ENCODE measurements around the gene FAM222B. TPM values are rescaled to one million over a fixed set of nuclear protein-coding genes. Genes with fewer than 3 reads are reported as not detected.
"Not testable (repeated sequence)": the region's sequence is repeated elsewhere in the genome, so short reads cannot be mapped to it uniquely, and the experiment has no call there.

FAM222B gene
- total RNA-seq, 1 experiment from 2014 or later: 11.9 TPM

- no peak for DNase-seq (ENCODE audit: low read depth)
These were observed 112.7 kb downstream of the FAM222B start for GRCh38 chr17:28729950-28730330.

GRCh38 chr17:28728364-28729200, 114.0 kb downstream of the FAM222B start, which contains the start of gene NEK8:
NEK8 (plus strand) TSS chr17:28728788; CDS start chr17:28728814, 26 bp downstream.
- DNase-seq (ENCODE audit: low read depth): peak; percentile 91

- peak; percentile 95 for DNase-seq (ENCODE audit: low read depth)
These were observed 115.7 kb downstream of the FAM222B start for GRCh38 chr17:28726627-28727491.

GRCh38 chr17:28726226-28726626, 116.4 kb downstream of the FAM222B start, which contains the start of gene TLCD1:
TLCD1 (minus strand) TSS chr17:28726233; CDS start chr17:28726097, 136 bp downstream.
- peak; percentile 69 for DNase-seq (ENCODE audit: low read depth)

- DNase-seq (ENCODE audit: low read depth): peak; percentile 89
These were observed 116.8 kb downstream of the FAM222B start for GRCh38 chr17:28725660-28726225.

- DNase-seq (ENCODE audit: low read depth): peak; percentile 79
These were observed 117.4 kb downstream of the FAM222B start for GRCh38 chr17:28725166-28725659.

- no peak for DNase-seq (ENCODE audit: low read depth)
These were observed 118.0 kb downstream of the FAM222B start for GRCh38 chr17:28724500-28725165.

- DNase-seq (ENCODE audit: low read depth): not testable (repeated sequence)
These were observed 118.6 kb downstream of the FAM222B start for GRCh38 chr17:28723836-28724499.

GRCh38 chr17:28723159-28723835, 119.3 kb downstream of the FAM222B start:
- DNase-seq (ENCODE audit: low read depth): no peak

GRCh38 chr17:28722417-28723158, 120.0 kb downstream of the FAM222B start:
- DNase-seq (ENCODE audit: low read depth): no peak

- DNase-seq (ENCODE audit: low read depth): not testable (repeated sequence)
These were observed 121.6 kb downstream of the FAM222B start for GRCh38 chr17:28720997-28721329.

GRCh38 chr17:28720247-28720996, 122.2 kb downstream of the FAM222B start:
- DNase-seq (ENCODE audit: low read depth): no peak

GRCh38 chr17:28719021-28719433, 123.6 kb downstream of the FAM222B start:
- no peak for DNase-seq (ENCODE audit: low read depth)

- DNase-seq (ENCODE audit: low read depth): no peak
These were observed 124.1 kb downstream of the FAM222B start for GRCh38 chr17:28718333-28719020.

- peak; percentile 79 for DNase-seq (ENCODE audit: low read depth)
These were observed 124.8 kb downstream of the FAM222B start, which contains the start of gene RAB34 for GRCh38 chr17:28717578-28718332. RAB34 (minus strand) TSS chr17:28717868; CDS start chr17:28717266, 602 bp downstream.

- DNase-seq (ENCODE audit: low read depth): no peak
These were observed 125.6 kb downstream of the FAM222B start for GRCh38 chr17:28716740-28717577.

All from HT1080 (cell line).